Right lobe of liver (tissue), 6 donors: ENCODE results near the gene AURKAIP1. TPM values are rescaled to one million over a fixed set of nuclear protein-coding genes. Genes with fewer than 3 reads are reported as not detected.

ENCODE experiments used
- ATAC-seq, 4 donors: fragments of 200-7000 bp; cut with Tn5 transposase; one replicate each; pipeline ENCODE4 v1.9.1; 2020; ENCODE audit warnings: mild to moderate bottlenecking in 4 of 4, moderate library complexity in 4 of 4
- DNase-seq, 3 donors: peaks; one replicate each; pipeline ENCODE4 v3.0.0-alpha.2; 2020
- H3K27ac ChIP-seq, 3 donors: fragments of 200-600 bp; one replicate each; pipeline ENCODE4 v1.8.0; 2022
- H3K27me3 ChIP-seq, 2 donors: fragments of 200-600 bp; one replicate each; pipeline ENCODE4 v1.8.0; 2022
- H3K36me3 ChIP-seq, 4 donors: fragments of 200-600 bp; sonication (generic) in 1 of 4; one replicate each; pipeline versions ENCODE4 v1.5.1 to v1.8.0; 2017 to 2022; ENCODE audit warnings: control low read depth in 1 of 4
- H3K4me1 ChIP-seq, 4 donors: fragments of 200-600 bp; sonication (generic) in 1 of 4; one replicate each; pipeline versions ENCODE4 v1.5.1 to v1.8.0; 2017 to 2022; ENCODE audit warnings: control low read depth in 1 of 4
- H3K4me3 ChIP-seq, 3 donors: fragments of 200-600 bp; one replicate each; pipeline ENCODE4 v1.8.0; 2022
- H3K9me3 ChIP-seq, 4 donors: fragments of 200-600 bp; sonication (generic) in 1 of 4; one replicate each; pipeline versions ENCODE4 v1.5.1 to v1.8.0; 2017 to 2022; ENCODE audit warnings: control low read depth in 1 of 4
- CTCF ChIP-seq, 4 donors: fragments of 200-600 bp in 3 of 4; fragments of 450-650 bp in 1 of 4; IDR thresholded peaks; one replicate each; pipeline versions ENCODE4 v1.5.1 to v1.8.0; 2016 to 2022; ENCODE audit warnings: antibody characterized with exemption in 4 of 4, mild to moderate bottlenecking in 2 of 4
- POLR2A ChIP-seq: fragments of 450-650 bp; IDR thresholded peaks from one replicate; pipeline ENCODE4 v1.6.1; 2017; ENCODE audit warnings: antibody characterized with exemption, mild to moderate bottlenecking
- WGBS: methylation state at CpG from one replicate; pipeline ENCODE4 v1.1.6; 2018; ENCODE audit warnings: low coverage, low lambda C conversion rate; ENCODE audit not compliant: insufficient coverage; ENCODE audit errors: missing lambda C conversion rate; 5-methylcytosine and 5-hydroxymethylcytosine counted together
- intact Hi-C, 2 donors: fragments of 100-400 bp; cut with DNase I; formaldehyde crosslinking; loops; one replicate each; pipeline versions ENCODE4 v1.11.2 to v1.14.1; 2022
- total RNA-seq, 6 experiments: library from RNA; depleted of rRNA in 2 of 6; stranded (reverse); fragments of >200 nt in 2 of 6; fragmentation: NEBNext Ultra II Directional in 3 of 6; extraction: Animal tissue kit (Norgen Biotek cat#: 25700) in 3 of 6; gene quantifications; one replicate each; pipeline versions ENCODE4 v1.1.0 to v1.2.4, GENCODE V29; 2016 to 2023
- donor health status: DM: no; HTN: yes; CAD: no.
- donor health status: DM: no; HTN: no; CAD: no.
- donor health status: DM: no; HTN: no; CAD: no.
- donor health status: DM: no; HTN: yes; CAD: no.
- donor health status: DM: no; HTN: yes; CAD: no.

Gene AURKAIP1
- total RNA-seq, 6 experiments from 2014 or later: 70.0 to 140 (median 104) TPM

GRCh38 chr1:1342584-1343115 is 32.4 kb downstream of the AURKAIP1 start:
- intact Hi-C loops: no loop called here
- no peak overlapping the region for H3K27ac ChIP-seq
- H3K4me1 ChIP-seq: peaks cover 0 to 46% (median 24%) of the 10 kb centered on the region in 4 donors
- no peak for ATAC-seq
- H3K36me3 ChIP-seq: peaks cover 0 to 18% (median 2%) of the 10 kb centered on the region in 4 donors
- no peak for DNase-seq
- H3K9me3 ChIP-seq: no peaks in the 10 kb centered on the region
- H3K4me3 ChIP-seq: no peak overlapping the region
- 93% methylated on average over 3 of the region's 18 CpGs for WGBS
- no peaks in the 10 kb centered on the region for H3K27me3 ChIP-seq
- TF ChIP-seq POLR2A: no peak
- TF ChIP-seq CTCF (IDR thresholded peaks at IDR 0.05): no peak

- Histone ChIP-seq H3K36me3 (peaks cover 0 to 18% (median 2%) of the 10 kb centered on the region in 4 donors), H3K9me3 (no peaks in the 10 kb centered on the region), H3K4me1 (peaks cover 0 to 40% (median 21%) of the 10 kb centered on the region in 4 donors), H3K4me3 (no peak overlapping the region), H3K27me3 (no peaks in the 10 kb centered on the region), H3K27ac (no peak overlapping the region)
- intact Hi-C loops: no loop called here
- DNase-seq (no peak), ATAC-seq (no peak)
- WGBS: no CpG with 5 or more reads among the region's 28 CpGs
- TF ChIP-seq CTCF (IDR thresholded peaks at IDR 0.05): no peak
- no peak for TF ChIP-seq POLR2A
Observed at GRCh38 chr1:1342061-1342562, 32.9 kb downstream of the AURKAIP1 start.

- Histone ChIP-seq H3K27me3 (no peaks in the 10 kb centered on the region), H3K4me1 (peaks cover 0 to 35% (median 19%) of the 10 kb centered on the region in 4 donors), H3K36me3 (peaks cover 0 to 18% (median 2%) of the 10 kb centered on the region in 4 donors), H3K4me3 (no peak overlapping the region), H3K27ac (no peak overlapping the region), H3K9me3 (no peaks in the 10 kb centered on the region)
- no peak for ATAC-seq
- no peak for DNase-seq
- intact Hi-C loops: no loop called here
- TF ChIP-seq POLR2A (no peak), CTCF (IDR thresholded peaks at IDR 0.05) (no peak)
- no CpG with 5 or more reads among the region's 17 CpGs for WGBS
Observed at GRCh38 chr1:1341549-1342021, 33.4 kb downstream of the AURKAIP1 start.

- WGBS: 88% methylated on average over 25 of the region's 36 CpGs
- Histone ChIP-seq H3K4me1 (peaks cover 0 to 29% (median 16%) of the 10 kb centered on the region in 4 donors), H3K27me3 (no peaks in the 10 kb centered on the region), H3K36me3 (peaks cover 0 to 18% (median 2%) of the 10 kb centered on the region in 4 donors), H3K9me3 (no peaks in the 10 kb centered on the region), H3K4me3 (no peak overlapping the region), H3K27ac (no peak overlapping the region)
- DNase-seq: no peak
- TF ChIP-seq POLR2A (no peak), CTCF (IDR thresholded peaks at IDR 0.05) (no peak)
- intact Hi-C loops: no loop called here
- no peak for ATAC-seq
Observed at GRCh38 chr1:1340791-1341548, 34.0 kb downstream of the AURKAIP1 start.
